ENCODE results near the gene TPCN2. TPM values are rescaled to one million over a fixed set of nuclear protein-coding genes. Genes with fewer than 3 reads are reported as not detected.
A peak's percentile ranks its signal among the peaks of the same experiment; 100 is the strongest.

The TPCN2 gene
- total RNA-seq, 1 experiment from 2014 or later: 20.6 TPM

DNA sequence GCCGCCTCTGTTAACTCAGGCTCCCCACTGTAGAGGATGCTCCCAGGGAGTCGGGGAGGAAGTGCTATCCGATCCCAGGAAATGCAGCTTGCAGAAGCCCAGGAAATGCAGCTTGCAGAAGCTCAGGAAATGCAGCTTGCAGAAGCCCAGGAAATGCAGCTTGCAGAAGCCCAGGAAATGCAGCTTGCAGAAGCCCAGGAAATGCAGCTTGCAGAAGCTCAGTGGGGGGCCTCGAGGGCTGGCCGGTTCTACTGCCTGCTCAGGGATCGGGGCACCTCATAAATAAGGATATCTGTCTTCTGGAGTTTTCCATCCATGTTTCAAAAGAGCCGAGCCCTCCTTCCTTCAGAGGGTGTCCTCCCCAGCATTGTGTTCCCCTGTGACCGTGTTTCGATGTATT is 81.9 kb downstream of the TPCN2 start:
- Histone ChIP-seq H3K4me3 (ENCODE audit: low read depth in 2 of 2, low read length in 2 of 2) (no peak overlapping the region), H3K4me1 (ENCODE audit: control insufficient read depth, insufficient read depth, low read length) (peaks cover 31% of the 10 kb centered on the region), H3K27ac (ENCODE audit: low read length) (peak overlapping the region; percentile 82), H3K9me3 (ENCODE audit: control insufficient read depth, insufficient read depth, low read depth, low read length) (peaks cover 8% of the 10 kb centered on the region; the same call in 1 of the 2 replicates), H3K27me3 (ENCODE audit: control insufficient read depth, insufficient read depth, low read length) (no peaks in the 10 kb centered on the region), H3K36me3 (ENCODE audit: control insufficient read depth, insufficient read depth, low read length) (no peaks in the 10 kb centered on the region)
- BruUV-seq (replicated peaks): no TSS peak
- TF ChIP-seq, protein P1, sequence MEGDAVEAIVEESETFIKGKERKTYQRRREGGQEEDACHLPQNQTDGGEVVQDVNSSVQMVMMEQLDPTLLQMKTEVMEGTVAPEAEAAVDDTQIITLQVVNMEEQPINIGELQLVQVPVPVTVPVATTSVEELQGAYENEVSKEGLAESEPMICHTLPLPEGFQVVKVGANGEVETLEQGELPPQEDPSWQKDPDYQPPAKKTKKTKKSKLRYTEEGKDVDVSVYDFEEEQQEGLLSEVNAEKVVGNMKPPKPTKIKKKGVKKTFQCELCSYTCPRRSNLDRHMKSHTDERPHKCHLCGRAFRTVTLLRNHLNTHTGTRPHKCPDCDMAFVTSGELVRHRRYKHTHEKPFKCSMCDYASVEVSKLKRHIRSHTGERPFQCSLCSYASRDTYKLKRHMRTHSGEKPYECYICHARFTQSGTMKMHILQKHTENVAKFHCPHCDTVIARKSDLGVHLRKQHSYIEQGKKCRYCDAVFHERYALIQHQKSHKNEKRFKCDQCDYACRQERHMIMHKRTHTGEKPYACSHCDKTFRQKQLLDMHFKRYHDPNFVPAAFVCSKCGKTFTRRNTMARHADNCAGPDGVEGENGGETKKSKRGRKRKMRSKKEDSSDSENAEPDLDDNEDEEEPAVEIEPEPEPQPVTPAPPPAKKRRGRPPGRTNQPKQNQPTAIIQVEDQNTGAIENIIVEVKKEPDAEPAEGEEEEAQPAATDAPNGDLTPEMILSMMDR (IDR thresholded peaks at IDR 0.05): no peak
- no peak for TF ChIP-seq SIN3A (IDR thresholded peaks at IDR 0.05; ENCODE audit: borderline replicate concordance, insufficient read depth, low read depth, low read length)
- no peak for TF ChIP-seq TCF7L2 (IDR thresholded peaks at IDR 0.05; ENCODE audit: low read depth, low read length)
- no peak for TF ChIP-seq POLR2AphosphoS5 (IDR thresholded peaks at IDR 0.05; ENCODE audit: low read depth, low read length)
- TF ChIP-seq, protein P2, sequence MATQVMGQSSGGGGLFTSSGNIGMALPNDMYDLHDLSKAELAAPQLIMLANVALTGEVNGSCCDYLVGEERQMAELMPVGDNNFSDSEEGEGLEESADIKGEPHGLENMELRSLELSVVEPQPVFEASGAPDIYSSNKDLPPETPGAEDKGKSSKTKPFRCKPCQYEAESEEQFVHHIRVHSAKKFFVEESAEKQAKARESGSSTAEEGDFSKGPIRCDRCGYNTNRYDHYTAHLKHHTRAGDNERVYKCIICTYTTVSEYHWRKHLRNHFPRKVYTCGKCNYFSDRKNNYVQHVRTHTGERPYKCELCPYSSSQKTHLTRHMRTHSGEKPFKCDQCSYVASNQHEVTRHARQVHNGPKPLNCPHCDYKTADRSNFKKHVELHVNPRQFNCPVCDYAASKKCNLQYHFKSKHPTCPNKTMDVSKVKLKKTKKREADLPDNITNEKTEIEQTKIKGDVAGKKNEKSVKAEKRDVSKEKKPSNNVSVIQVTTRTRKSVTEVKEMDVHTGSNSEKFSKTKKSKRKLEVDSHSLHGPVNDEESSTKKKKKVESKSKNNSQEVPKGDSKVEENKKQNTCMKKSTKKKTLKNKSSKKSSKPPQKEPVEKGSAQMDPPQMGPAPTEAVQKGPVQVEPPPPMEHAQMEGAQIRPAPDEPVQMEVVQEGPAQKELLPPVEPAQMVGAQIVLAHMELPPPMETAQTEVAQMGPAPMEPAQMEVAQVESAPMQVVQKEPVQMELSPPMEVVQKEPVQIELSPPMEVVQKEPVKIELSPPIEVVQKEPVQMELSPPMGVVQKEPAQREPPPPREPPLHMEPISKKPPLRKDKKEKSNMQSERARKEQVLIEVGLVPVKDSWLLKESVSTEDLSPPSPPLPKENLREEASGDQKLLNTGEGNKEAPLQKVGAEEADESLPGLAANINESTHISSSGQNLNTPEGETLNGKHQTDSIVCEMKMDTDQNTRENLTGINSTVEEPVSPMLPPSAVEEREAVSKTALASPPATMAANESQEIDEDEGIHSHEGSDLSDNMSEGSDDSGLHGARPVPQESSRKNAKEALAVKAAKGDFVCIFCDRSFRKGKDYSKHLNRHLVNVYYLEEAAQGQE (IDR thresholded peaks at IDR 0.05; ENCODE audit: insufficient read depth in 1 of 2, low read depth in 2 of 2, low read length in 1 of 2): no peak
- DNase-seq (ENCODE audit: low read depth, low spot score): no peak
- CTCF ChIA-PET: interaction anchor here (0.6 to 1.6 kb wide), 6 partner anchors 8 to 164 kb away, joined by 3 to 7 read pairs (median 5); partner anchors contain the start of gene MYEOV
- intact Hi-C loops (cut with micrococcal nuclease; ENCODE audit: unreplicated experiment) (no loop called here), in situ Hi-C loops (cut with HindIII; ENCODE audit: low pct_unique_long_range_greater_than_20kb, low sequenced_read_pairs) (no loop called here)
- no peak; the same call in 1 of the 2 replicates for ATAC-seq
- POLR2A ChIA-PET: no interaction called here

DNA sequence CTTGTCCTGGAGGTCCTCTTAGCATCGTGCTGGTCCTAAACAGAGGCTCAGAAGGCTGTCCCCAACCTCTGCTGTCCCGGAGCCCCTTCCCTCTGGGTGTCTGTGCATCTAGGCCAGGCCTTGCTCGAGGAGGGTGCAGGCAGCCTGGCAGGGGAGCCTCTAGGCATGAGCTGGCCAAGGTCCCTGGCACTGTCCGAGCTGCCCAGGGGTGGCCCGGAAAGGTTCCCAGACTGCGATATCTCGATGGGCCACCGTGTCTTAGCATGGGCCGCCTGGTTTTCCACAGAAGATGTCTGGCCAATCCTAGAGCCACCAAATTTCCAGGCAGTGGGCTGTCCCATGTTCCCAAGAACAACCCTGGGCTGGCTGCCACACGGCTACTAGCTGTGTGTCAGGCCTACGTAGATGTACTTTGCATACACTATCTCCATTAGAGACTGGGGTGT is 82.4 kb downstream of the TPCN2 start:
- Histone ChIP-seq H3K9me3 (ENCODE audit: control insufficient read depth, insufficient read depth, low read depth, low read length) (peaks cover 8% of the 10 kb centered on the region; the same call in 1 of the 2 replicates), H3K27ac (ENCODE audit: low read length) (peak overlapping the region; percentile 82), H3K4me3 (ENCODE audit: low read depth in 2 of 2, low read length in 2 of 2) (no peak overlapping the region), H3K27me3 (ENCODE audit: control insufficient read depth, insufficient read depth, low read length) (no peaks in the 10 kb centered on the region), H3K4me1 (ENCODE audit: control insufficient read depth, insufficient read depth, low read length) (peaks cover 26% of the 10 kb centered on the region), H3K36me3 (ENCODE audit: control insufficient read depth, insufficient read depth, low read length) (no peaks in the 10 kb centered on the region)
- ChIA-PET CTCF (interaction anchor here (0.6 to 1.6 kb wide), 14 partner anchors 8 to 535 kb away, joined by 3 to 7 read pairs (median 4); partner anchors contain the start of gene MYEOV), POLR2A (no interaction called here)
- no TSS peak for BruUV-seq (replicated peaks)
- intact Hi-C loops (cut with micrococcal nuclease; ENCODE audit: unreplicated experiment) (no loop called here), in situ Hi-C loops (cut with HindIII; ENCODE audit: low pct_unique_long_range_greater_than_20kb, low sequenced_read_pairs) (no loop called here)
- ATAC-seq: peak; percentile 72
- DNase-seq (ENCODE audit: low read depth, low spot score): no peak
- TF ChIP-seq POLR2AphosphoS5 (IDR thresholded peaks at IDR 0.05; ENCODE audit: low read depth, low read length): no peak
- no peak for TF ChIP-seq TCF7L2 (IDR thresholded peaks at IDR 0.05; ENCODE audit: low read depth, low read length)
- TF ChIP-seq, protein P2 (IDR thresholded peaks at IDR 0.05; ENCODE audit: insufficient read depth in 1 of 2, low read depth in 2 of 2, low read length in 1 of 2): no peak
- TF ChIP-seq, protein P1 (IDR thresholded peaks at IDR 0.05): no peak
